B cell (primary cell): ENCODE data around the gene KLF4.
A peak's percentile ranks its signal among the peaks of the same experiment; 100 is the strongest.

Experiments
- CTCF ChIP-seq: fragments of 200-600 bp; IDR thresholded peaks from one replicate; pipeline ENCODE4 v1.8.0; 2022; ENCODE audit warnings: antibody characterized with exemption, mild to moderate bottlenecking
- EZH2 ChIP-seq: IDR thresholded peaks from 2 replicates; pipeline ENCODE4 v1.6.1; 2012; ENCODE audit warnings: borderline replicate concordance, low read depth, mild to moderate bottlenecking, moderate library complexity, low read length; ENCODE audit not compliant: insufficient read depth, poor library complexity, severe bottlenecking

DNA sequence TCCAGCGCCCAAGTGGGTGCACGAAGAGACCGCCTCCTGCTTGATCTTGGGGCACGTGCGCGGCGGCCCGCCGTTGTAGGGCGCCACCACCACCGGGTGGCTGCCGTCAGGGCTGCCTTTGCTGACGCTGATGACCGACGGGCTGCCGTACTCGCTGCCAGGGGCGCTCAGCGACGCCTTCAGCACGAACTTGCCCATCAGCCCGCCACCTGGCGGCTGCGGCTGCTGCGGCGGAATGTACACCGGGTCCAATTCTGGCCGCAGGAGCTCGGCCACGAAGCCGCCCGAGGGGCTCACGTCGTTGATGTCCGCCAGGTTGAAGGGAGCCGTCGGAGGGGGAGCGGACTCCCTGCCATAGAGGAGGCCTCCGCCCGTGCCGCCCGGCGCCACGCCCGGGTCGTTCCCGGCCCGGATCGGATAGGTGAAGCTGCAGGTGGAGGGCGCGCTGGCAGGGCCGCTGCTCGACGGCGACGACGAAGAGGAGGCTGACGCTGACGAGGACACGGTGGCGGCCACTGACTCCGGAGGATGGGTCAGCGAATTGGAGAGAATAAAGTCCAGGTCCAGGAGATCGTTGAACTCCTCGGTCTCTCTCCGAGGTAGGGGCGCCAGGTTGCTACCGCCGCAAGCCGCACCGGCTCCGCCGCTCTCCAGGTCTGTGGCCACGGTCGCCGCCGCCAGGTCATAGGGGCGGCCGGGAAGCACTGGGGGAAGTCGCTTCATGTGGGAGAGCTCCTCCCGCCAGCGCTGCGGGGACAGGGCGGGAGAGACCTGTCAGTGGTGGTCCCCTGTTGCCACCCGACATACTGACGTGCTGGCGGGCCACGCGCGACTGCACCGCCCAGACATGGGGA, 1.8 kb downstream of the KLF4 start:
- TF ChIP-seq CTCF (peak; percentile 39), EZH2 (no peak)
